ENCODE results near the gene NKAP. TPM values are rescaled to one million over a fixed set of nuclear protein-coding genes. Genes with fewer than 3 reads are reported as not detected.
"Not testable (repeated sequence)": the region's sequence is repeated elsewhere in the genome, so short reads cannot be mapped to it uniquely, and the experiment has no call there.

Gene NKAP
- total and polyA plus RNA-seq, 2 experiments from 2014 or later, result 4.8 to 10.4 TPM

DNA sequence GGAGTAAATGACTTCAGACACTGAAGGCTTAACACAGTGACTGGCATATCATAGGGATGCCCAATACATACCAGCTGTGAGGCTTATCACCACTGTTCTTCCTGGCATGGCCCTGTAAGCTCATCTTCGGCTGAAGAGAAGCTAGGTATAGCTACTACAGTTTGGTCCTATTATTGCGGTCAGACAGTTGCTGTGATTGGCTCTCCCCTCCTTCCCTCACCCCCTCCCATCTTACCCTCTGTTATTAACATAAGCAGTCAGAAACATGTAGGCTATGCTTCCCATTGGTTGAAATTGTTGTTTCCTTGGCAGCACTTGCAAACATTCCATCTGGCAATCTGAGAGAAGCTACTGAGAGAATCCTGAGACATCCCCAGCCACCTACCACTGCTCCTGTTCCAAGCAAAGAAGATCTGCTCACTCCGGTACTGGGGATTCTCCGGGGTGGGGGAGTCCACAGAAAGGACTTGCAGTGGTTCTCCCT lies 47.7 kb downstream of the NKAP start, which contains the start of gene AKAP14:
Gene AKAP14 (plus strand): TSS at position 51 of the 484 bp plus-strand sequence. CDS start 7,331 bp downstream, outside the sequence.
- Histone ChIP-seq H3K4me1 (ENCODE audit: insufficient read depth) (no peaks in the 10 kb centered on the region), H3K4me3 (no peak within 1 kb of the TSS), H3K9me2 (ENCODE audit: insufficient read depth) (no peaks in the 10 kb centered on the region), H2AFZ (no peak within 1 kb of the TSS), H3K79me2 (replicated peaks; ENCODE audit: insufficient read depth) (no peaks in the 10 kb centered on the region), H4K20me1 (replicated peaks; ENCODE audit: insufficient read depth) (no peaks in the 10 kb centered on the region), H3K4me2 (no peak within 1 kb of the TSS), H3K27ac (ENCODE audit: low read depth) (no peak within 1 kb of the TSS), H3K27me3 (ENCODE audit: insufficient read depth) (no peaks in the 10 kb centered on the region), H3K36me3 (ENCODE audit: insufficient read depth) (no peaks in the 10 kb centered on the region), H3F3A (replicated peaks; ENCODE audit: low read depth) (no peaks in the 10 kb centered on the region)
- TF ChIP-seq, protein P1, sequence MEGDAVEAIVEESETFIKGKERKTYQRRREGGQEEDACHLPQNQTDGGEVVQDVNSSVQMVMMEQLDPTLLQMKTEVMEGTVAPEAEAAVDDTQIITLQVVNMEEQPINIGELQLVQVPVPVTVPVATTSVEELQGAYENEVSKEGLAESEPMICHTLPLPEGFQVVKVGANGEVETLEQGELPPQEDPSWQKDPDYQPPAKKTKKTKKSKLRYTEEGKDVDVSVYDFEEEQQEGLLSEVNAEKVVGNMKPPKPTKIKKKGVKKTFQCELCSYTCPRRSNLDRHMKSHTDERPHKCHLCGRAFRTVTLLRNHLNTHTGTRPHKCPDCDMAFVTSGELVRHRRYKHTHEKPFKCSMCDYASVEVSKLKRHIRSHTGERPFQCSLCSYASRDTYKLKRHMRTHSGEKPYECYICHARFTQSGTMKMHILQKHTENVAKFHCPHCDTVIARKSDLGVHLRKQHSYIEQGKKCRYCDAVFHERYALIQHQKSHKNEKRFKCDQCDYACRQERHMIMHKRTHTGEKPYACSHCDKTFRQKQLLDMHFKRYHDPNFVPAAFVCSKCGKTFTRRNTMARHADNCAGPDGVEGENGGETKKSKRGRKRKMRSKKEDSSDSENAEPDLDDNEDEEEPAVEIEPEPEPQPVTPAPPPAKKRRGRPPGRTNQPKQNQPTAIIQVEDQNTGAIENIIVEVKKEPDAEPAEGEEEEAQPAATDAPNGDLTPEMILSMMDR (conservative IDR thresholded peaks at IDR 0.05; ENCODE audit: low read depth in 2 of 2), result no peak
- no peak for TF ChIP-seq EZH2phosphoT487 (IDR thresholded peaks at IDR 0.05; ENCODE audit: unreplicated experiment)
- TF ChIP-seq, protein P2, sequence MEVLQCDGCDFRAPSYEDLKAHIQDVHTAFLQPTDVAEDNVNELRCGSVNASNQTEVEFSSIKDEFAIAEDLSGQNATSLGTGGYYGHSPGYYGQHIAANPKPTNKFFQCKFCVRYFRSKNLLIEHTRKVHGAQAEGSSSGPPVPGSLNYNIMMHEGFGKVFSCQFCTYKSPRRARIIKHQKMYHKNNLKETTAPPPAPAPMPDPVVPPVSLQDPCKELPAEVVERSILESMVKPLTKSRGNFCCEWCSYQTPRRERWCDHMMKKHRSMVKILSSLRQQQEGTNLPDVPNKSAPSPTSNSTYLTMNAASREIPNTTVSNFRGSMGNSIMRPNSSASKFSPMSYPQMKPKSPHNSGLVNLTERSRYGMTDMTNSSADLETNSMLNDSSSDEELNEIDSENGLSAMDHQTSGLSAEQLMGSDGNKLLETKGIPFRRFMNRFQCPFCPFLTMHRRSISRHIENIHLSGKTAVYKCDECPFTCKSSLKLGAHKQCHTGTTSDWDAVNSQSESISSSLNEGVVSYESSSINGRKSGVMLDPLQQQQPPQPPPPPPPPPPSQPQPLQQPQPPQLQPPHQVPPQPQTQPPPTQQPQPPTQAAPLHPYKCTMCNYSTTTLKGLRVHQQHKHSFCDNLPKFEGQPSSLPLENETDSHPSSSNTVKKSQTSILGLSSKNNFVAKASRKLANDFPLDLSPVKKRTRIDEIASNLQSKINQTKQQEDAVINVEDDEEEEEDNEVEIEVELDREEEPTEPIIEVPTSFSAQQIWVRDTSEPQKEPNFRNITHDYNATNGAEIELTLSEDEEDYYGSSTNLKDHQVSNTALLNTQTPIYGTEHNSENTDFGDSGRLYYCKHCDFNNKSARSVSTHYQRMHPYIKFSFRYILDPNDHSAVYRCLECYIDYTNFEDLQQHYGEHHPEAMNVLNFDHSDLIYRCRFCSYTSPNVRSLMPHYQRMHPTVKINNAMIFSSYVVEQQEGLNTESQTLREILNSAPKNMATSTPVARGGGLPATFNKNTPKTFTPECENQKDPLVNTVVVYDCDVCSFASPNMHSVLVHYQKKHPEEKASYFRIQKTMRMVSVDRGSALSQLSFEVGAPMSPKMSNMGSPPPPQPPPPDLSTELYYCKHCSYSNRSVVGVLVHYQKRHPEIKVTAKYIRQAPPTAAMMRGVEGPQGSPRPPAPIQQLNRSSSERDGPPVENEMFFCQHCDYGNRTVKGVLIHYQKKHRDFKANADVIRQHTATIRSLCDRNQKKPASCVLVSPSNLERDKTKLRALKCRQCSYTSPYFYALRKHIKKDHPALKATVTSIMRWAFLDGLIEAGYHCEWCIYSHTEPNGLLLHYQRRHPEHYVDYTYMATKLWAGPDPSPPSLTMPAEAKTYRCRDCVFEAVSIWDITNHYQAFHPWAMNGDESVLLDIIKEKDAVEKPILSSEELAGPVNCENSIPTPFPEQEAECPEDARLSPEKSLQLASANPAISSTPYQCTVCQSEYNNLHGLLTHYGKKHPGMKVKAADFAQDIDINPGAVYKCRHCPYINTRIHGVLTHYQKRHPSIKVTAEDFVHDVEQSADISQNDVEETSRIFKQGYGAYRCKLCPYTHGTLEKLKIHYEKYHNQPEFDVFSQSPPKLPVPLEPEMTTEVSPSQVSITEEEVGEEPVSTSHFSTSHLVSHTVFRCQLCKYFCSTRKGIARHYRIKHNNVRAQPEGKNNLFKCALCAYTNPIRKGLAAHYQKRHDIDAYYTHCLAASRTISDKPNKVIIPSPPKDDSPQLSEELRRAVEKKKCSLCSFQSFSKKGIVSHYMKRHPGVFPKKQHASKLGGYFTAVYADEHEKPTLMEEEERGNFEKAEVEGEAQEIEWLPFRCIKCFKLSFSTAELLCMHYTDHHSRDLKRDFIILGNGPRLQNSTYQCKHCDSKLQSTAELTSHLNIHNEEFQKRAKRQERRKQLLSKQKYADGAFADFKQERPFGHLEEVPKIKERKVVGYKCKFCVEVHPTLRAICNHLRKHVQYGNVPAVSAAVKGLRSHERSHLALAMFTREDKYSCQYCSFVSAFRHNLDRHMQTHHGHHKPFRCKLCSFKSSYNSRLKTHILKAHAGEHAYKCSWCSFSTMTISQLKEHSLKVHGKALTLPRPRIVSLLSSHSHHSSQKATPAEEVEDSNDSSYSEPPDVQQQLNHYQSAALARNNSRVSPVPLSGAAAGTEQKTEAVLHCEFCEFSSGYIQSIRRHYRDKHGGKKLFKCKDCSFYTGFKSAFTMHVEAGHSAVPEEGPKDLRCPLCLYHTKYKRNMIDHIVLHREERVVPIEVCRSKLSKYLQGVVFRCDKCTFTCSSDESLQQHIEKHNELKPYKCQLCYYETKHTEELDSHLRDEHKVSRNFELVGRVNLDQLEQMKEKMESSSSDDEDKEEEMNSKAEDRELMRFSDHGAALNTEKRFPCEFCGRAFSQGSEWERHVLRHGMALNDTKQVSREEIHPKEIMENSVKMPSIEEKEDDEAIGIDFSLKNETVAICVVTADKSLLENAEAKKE (CRISPR knock-in tag; IDR thresholded peaks at IDR 0.05), result no peak
- TF ChIP-seq POLR2AphosphoS5 (IDR thresholded peaks at IDR 0.05; ENCODE audit: low read depth), result no peak
- TF ChIP-seq ZNF114 (CRISPR knock-in tag; IDR thresholded peaks at IDR 0.05), result no peak
- no peak for TF ChIP-seq JUNB (IDR thresholded peaks at IDR 0.05; ENCODE audit: unreplicated experiment)
- TF ChIP-seq STAT1 (IDR thresholded peaks at IDR 0.05; ENCODE audit: unreplicated experiment), result no peak
- no peak for TF ChIP-seq CREB1 (CRISPR knock-in tag; IDR thresholded peaks at IDR 0.05; ENCODE audit: low read depth)
- no peak for TF ChIP-seq NANOG (IDR thresholded peaks at IDR 0.05; ENCODE audit: borderline replicate concordance)
- TF ChIP-seq, protein P3, sequence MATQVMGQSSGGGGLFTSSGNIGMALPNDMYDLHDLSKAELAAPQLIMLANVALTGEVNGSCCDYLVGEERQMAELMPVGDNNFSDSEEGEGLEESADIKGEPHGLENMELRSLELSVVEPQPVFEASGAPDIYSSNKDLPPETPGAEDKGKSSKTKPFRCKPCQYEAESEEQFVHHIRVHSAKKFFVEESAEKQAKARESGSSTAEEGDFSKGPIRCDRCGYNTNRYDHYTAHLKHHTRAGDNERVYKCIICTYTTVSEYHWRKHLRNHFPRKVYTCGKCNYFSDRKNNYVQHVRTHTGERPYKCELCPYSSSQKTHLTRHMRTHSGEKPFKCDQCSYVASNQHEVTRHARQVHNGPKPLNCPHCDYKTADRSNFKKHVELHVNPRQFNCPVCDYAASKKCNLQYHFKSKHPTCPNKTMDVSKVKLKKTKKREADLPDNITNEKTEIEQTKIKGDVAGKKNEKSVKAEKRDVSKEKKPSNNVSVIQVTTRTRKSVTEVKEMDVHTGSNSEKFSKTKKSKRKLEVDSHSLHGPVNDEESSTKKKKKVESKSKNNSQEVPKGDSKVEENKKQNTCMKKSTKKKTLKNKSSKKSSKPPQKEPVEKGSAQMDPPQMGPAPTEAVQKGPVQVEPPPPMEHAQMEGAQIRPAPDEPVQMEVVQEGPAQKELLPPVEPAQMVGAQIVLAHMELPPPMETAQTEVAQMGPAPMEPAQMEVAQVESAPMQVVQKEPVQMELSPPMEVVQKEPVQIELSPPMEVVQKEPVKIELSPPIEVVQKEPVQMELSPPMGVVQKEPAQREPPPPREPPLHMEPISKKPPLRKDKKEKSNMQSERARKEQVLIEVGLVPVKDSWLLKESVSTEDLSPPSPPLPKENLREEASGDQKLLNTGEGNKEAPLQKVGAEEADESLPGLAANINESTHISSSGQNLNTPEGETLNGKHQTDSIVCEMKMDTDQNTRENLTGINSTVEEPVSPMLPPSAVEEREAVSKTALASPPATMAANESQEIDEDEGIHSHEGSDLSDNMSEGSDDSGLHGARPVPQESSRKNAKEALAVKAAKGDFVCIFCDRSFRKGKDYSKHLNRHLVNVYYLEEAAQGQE (IDR thresholded peaks at IDR 0.05; ENCODE audit: unreplicated experiment), result no peak
- DNase-seq (ENCODE audit: low spot score) (peak; percentile 57), ATAC-seq (peak; percentile 83)
- H3K4me3 Mint-ChIP-seq, result peak within 1 kb of the TSS; percentile 54; the same call in 2 of the 3 replicates
- H3K9me3 Mint-ChIP-seq, result no peaks in the 10 kb centered on the region
- peaks cover 4% of the 10 kb centered on the region for H3K27me3 Mint-ChIP-seq (ENCODE audit: insufficient read depth, low read depth, poor library complexity)
- no peak within 1 kb of the TSS for H3K27ac Mint-ChIP-seq
- no peaks in the 10 kb centered on the region for H3K36me3 Mint-ChIP-seq (ENCODE audit: low read depth)
- peaks cover 4% of the 10 kb centered on the region; the same call in 2 of the 3 replicates for H3K4me1 Mint-ChIP-seq

DNA sequence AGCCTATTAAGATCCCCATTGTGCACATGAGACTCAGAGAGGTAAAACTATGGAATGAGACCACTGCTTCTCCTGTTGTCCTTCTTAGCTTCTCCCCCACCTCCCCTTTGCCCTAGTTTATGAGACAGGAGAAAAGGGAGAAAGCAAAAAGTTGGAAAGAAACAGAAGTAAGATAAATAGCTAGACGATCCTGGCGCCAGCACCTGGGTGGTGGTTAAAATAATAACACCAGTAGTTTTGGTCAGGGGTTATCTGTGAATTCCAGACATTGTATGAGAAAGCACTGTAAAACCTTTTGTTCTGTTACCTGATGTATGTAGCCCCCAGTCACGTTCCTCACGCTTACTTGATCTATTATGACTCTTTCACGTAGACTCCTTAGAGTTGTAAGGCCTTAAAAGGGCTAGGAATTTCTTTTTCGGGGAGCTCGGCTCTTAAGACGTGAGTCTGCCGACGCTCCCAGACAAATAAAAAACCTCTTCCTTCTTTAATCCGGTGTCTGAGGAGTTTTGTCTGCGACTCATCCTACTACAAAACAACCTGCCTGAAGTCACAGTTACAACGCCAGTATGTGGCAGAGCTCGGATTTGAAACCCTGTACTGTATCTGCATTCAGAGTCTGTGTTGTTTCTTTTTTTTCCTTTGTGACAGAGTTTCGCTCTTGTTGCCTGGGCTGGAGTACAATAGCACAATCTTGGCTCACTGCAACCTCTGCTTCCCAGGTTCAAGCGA lies 51.4 kb downstream of the NKAP start:
- H3K27me3 Mint-ChIP-seq (ENCODE audit: insufficient read depth, low read depth, poor library complexity); H3F3A ChIP-seq (replicated peaks; ENCODE audit: low read depth); H3K27ac ChIP-seq (ENCODE audit: low read depth); H2AFZ ChIP-seq; H3K4me3 Mint-ChIP-seq; H3K4me3 ChIP-seq; H3K36me3 ChIP-seq (ENCODE audit: insufficient read depth); ATAC-seq; H3K4me1 ChIP-seq (ENCODE audit: insufficient read depth); H3K4me1 Mint-ChIP-seq; H3K36me3 Mint-ChIP-seq (ENCODE audit: low read depth); H3K9me2 ChIP-seq (ENCODE audit: insufficient read depth); H3K79me2 ChIP-seq (replicated peaks; ENCODE audit: insufficient read depth); H3K4me2 ChIP-seq; H3K27ac Mint-ChIP-seq; H3K27me3 ChIP-seq (ENCODE audit: insufficient read depth); DNase-seq (ENCODE audit: low spot score); H3K9me3 Mint-ChIP-seq; H4K20me1 ChIP-seq (replicated peaks; ENCODE audit: insufficient read depth): not testable (repeated sequence)

All from GM23338 (cell line).